8988T (cell line): ENCODE data around the gene OPN1SW.

Experiments
- DNase-seq: peaks from one replicate; pipeline ENCODE4 v3.0.0; 2011

Gene OPN1SW

DNA sequence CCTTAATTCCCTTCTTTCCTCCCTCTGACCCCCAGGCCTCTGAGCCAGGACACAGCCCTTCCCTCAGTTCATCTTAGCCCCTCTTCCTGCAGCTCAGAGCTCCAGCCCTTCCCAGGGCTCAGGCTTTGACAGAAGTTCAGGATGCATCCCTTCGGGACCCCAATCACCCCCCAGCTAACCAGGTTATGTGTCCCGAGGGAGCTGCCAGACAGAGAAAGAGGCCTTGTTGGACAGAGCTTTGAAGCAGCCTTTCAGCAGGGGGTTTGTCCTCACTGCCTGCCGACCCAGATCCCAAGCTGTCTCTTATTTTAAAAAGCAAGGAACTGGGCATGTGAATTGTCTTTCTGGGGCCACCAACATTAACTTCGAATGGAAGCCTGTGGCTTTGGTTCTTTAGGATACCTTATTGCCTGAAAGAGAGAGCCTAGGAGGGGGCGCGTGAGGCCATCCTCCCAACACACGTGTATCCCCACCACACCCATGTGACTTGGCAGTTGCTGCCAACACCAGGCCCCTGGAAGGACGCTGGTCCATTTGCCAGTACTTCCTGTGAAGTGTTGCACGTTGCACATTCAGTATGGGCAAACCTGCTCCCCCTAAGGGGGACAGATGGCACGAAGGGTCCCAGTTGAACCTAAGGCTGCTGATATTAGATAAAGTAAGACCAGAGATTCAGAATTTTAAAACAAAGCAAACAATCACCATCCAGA, 17.0 kb upstream of the OPN1SW start:
- DNase-seq, result no peak

DNA sequence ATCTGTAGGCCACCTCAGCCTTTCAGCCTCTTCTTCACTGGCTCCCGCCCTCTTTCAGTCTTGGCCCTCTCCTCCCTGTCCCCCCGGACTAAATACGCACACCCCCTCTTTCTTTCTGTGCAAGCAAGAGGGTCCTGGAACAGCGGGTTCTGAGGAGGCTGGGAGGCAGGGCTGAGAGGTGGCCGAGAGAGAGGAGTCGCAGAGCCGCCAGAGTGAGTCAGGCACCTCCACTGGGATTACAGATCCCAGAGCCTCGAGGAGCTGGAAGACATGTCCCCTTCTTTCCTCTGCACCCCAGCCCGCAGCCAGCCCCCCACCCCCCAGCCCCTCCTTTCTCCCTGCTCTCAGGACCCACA, 16.4 kb upstream of the OPN1SW start:
- DNase-seq, result no peak

DNA sequence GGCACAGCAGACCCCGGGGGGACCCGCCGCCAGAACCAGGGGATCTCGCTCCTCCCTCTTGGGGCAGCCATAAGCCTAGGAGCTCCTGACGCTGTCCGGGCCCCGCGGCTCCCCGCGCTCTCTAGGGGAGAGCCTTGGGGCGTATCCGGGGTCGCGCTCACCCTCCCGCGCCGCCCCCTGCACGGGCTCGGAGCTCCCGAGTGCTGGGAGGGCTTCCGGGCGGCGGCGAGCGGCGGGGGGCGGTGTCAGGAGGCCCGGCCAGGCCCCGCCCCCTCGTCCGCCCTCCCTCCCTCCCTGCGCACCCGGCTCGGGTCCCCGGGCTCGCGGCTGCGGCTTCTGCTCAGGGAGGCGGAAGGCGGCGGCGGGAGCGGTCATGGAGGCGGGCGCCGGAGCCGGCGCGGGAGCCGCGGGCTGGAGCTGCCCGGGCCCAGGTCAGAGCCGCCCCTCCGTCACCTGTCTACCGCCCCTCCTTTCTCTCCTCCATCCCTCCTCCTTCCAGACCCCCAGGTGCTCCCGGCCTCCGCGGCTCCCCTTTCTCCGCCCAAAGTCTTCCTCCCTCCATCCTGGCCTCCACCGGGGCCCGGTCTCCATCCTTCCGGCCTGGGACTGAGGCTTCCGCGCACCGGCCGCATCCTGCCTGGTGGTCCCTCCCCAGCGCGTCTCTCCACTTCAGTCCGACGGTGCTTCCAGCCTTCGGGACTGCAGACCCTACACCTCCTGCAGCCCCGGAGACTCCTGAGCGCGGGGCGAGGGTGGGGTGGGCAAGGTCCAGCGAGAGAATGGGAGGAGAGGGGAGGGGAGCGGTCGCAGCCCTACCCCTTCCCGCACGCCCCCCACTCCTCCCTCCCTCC, 15.8 kb upstream of the OPN1SW start, which contains the start of gene CCDC136:
Gene CCDC136, plus strand, starts transcription at position 848 of the 851 bp plus-strand sequence. CDS start 444 bp downstream, outside the sequence.
- DNase-seq, result peak; percentile 75

- no peak for DNase-seq
Measured at GRCh38 chr7:128790315-128791041, 14.9 kb upstream of the OPN1SW start.

GRCh38 chr7:128788446-128789412, 13.1 kb upstream of the OPN1SW start:
- no peak for DNase-seq

- no peak for DNase-seq
Measured at GRCh38 chr7:128785738-128786137, 10.1 kb upstream of the OPN1SW start.

- DNase-seq, result no peak
Measured at GRCh38 chr7:128783143-128783861, 7.7 kb upstream of the OPN1SW start.

DNA sequence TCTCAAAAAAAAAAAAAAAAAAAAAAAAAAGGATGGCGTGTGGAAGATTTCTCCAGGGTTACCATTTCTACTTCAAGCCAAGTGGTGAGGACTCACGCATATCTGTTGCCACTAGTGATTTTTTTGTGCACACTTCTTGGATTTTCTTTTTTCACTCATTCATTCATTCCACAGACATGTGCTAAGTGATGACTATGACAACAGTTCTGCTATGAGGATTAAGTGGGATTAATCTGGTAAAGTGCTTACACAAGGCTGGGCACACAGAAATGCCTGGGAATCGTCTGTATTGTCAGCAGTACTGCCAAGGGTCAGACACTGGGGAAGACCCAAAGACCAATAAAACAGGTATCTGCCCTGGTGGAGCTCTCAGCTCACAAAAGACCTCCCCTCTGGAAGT, 6.3 kb upstream of the OPN1SW start:
- DNase-seq, result no peak

GRCh38 chr7:128781126-128781525, 5.5 kb upstream of the OPN1SW start:
- DNase-seq, result no peak

- DNase-seq, result no peak
Measured at GRCh38 chr7:128778946-128779345, 3.4 kb upstream of the OPN1SW start.

DNA sequence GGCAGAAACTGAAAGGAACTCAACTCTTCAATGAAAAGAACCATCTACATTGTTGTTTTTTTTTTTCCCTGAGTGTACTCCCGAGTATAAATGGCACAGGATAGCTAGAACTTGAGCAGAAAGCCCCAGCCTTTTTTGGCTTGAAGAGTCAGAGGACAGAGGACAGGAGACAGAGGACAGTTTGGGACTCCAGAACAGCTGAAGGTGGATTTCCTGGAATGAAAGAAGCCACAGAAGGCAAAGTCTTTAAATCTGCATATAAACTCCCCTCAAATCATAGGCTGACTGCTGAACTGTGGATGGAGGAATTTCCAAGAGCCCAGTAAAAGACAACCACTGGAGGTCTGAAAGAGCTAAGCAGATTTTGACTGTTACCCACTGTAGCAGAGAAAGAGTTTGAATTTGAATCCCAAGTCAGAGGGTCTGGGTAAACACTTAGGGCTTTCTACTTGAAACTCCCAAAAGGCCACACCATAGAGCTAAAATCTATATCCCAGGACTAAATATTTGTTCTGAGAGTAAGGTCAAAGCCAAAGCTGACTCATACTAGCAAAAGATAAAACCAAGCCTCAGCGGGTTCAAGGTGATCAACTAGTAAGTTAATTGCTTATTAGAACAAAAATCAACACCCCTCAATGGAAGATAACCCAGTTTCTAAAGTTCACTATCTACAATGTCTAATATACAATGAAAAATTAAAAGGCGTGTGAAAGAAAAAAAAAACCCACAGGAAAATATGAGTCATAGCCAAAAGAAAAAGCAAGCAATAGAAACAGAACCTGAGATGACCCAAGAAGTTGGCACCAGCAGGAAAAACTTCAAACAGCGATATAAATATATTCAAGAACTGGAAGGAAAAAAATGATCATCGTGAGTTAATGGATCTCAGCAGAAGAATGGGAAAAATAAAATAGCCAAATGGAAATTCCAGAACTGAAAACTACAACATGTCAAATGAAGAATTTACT, 1.8 kb upstream of the OPN1SW start:
- DNase-seq, result no peak

DNA sequence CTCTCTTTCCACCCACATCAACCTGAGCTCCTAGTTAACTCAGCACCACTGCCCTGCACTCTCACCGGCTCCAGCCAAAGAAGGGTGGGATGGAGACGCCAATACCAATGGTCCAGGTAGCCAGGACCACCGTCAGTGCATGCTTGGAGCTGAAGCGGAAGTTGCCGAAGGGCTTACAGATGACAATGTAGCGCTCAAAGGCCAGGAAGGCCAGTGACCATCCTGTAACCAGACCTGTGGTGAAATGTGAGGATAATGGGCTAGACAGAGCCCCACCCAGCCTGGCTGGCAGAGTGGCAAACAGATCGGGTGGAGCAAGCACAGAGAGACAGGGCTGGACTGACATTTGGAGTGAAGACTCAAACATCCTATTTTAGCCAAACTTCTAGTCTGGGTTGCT, 673 bp downstream of the OPN1SW start:
- DNase-seq, result no peak

- no peak for DNase-seq
Measured at GRCh38 chr7:128774029-128774689, 1.4 kb downstream of the OPN1SW start.

DNA sequence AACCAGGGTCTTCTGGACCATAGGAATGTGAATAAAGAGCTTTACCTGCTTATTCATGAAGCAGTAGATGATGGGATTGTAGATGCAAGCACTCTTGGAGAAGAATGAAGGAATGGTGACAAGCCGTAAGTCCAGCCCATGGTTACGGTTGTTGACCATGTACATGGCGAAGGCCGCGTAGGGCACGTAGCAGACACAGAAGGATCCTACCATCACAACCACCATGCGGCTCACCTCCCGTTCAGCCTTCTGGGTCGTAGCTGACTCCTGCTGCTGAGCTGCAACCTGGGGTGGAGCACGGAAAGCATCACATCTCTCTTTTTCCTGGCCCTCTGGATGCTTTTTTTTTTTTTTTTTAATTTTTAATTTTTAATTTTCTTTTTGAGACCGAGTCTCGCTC, 2.0 kb downstream of the OPN1SW start:
- DNase-seq, result no peak

GRCh38 chr7:128770233-128770632, 5.4 kb downstream of the OPN1SW start:
- DNase-seq, result no peak

DNA sequence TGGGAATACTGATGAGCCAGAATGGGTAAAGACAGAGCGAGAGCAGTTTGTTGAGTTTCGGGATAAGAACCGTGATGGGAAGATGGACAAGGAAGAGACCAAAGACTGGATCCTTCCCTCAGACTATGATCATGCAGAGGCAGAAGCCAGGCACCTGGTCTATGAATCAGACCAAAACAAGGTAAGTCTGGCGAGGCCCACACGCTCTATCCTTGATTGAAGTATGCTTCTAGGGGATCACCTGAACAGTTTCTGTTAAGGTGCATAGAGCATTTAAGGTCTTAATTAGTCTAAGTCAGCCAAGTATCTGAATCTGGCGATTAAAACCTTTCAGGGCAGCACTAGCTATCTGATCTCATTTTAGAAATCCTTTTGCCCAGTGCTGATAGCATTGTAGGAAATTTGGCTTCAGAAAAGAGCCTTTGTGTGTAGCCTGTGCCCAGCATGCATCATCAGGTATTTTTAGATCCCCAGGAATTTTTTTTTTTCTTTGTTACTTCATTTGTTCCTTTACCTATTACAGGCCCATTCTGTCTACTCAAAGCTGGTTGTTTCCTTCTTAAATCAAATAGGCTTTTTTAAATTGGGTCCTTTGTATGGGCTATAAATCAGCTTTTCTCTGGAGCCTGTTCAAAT, 8.0 kb downstream of the OPN1SW start:
- no peak for DNase-seq

- DNase-seq, result no peak
Measured at GRCh38 chr7:128763541-128763940, 12.1 kb downstream of the OPN1SW start.

- DNase-seq, result no peak
Measured at GRCh38 chr7:128759242-128759641, 16.4 kb downstream of the OPN1SW start.

DNA sequence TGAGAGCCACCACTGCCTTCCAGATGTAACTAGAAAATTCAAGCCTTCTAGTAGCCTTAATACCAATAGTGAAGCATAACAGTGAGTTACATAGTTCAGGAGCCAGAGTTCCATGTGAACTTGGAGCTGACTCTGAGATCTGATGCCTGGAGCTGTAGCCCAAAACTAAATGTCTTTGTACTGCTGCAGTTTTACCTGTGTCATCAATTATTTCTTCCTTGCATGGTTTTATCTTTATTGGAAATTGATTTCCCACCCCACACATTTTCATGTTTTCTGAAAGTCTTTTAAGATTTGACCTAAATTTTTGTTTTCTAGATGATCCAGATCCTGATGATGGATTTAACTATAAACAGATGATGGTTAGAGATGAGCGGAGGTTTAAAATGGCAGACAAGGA, 17.0 kb downstream of the OPN1SW start:
- no peak for DNase-seq
